H1 (cell line): ENCODE results near the gene GGCX. TPM values are rescaled to one million over a fixed set of nuclear protein-coding genes. Genes with fewer than 3 reads are reported as not detected.

Experiments used
- CTCF ChIA-PET: fragments of 300-600 bp; sonication (Branson Sonifier 250); formaldehyde crosslinking; loops from one replicate; lab custom pipeline; 2021; ENCODE audit not compliant: partially characterized antibody; lab: Charles Lee
- POLR2A ChIA-PET: fragments of 300-600 bp; sonication (Branson Sonifier 250); formaldehyde crosslinking; loops from one replicate; lab custom pipeline; 2021; ENCODE audit warnings: inconsistent platforms; ENCODE audit not compliant: partially characterized antibody; lab: Charles Lee
- DNase-seq, 2 experiments: peaks; one replicate each; pipeline versions ENCODE4 v3.0.0 to v3.0.0-alpha.2; 2010 to 2022; ENCODE audit warnings: low spot score in 2 of 2, low read depth in 1 of 2, mixed read lengths in 1 of 2
- FAIRE-seq: peaks from 2 replicates; lab custom pipeline; 2011; peaks lifted over from hg19 to GRCh38; lab: Jason Lieb, UNC
- H2AFZ ChIP-seq: 2 replicates; pipeline ENCODE4 v1.8.1; 2012; ENCODE audit warnings: low read length, inconsistent platforms
- H2AK5ac ChIP-seq: 2 replicates; pipeline ENCODE4 v1.6.1; 2013; ENCODE audit warnings: low read depth, low read length
- H2BK120ac ChIP-seq: replicated peaks from 2 replicates; pipeline ENCODE3; 2013; ENCODE audit warnings: low read depth, low read length, inconsistent platforms
- H2BK12ac ChIP-seq: 2 replicates; pipeline ENCODE4 v1.6.1; 2013; ENCODE audit warnings: low read depth, low read length
- H2BK15ac ChIP-seq: 2 replicates; pipeline ENCODE4 v1.6.1; 2013; ENCODE audit warnings: low read length
- H2BK20ac ChIP-seq: 2 replicates; pipeline ENCODE4 v1.6.1; 2013; ENCODE audit warnings: low read length
- H2BK5ac ChIP-seq: 2 replicates; pipeline ENCODE4 v1.6.1; 2013; ENCODE audit warnings: low read depth, low read length
- H3K14ac ChIP-seq: 2 replicates; pipeline ENCODE4 v1.6.1; 2013; ENCODE audit warnings: inconsistent platforms; ENCODE audit not compliant: insufficient read length
- H3K18ac ChIP-seq: 2 replicates; pipeline ENCODE4 v1.6.1; 2013; ENCODE audit warnings: low read length; ENCODE audit errors: extremely low read depth
- H3K23ac ChIP-seq: 2 replicates; pipeline ENCODE4 v1.6.1; 2013; ENCODE audit warnings: inconsistent platforms; ENCODE audit not compliant: insufficient read length
- H3K23me2 ChIP-seq: 2 replicates; pipeline ENCODE4 v1.6.1; 2013; ENCODE audit warnings: low read depth, low read length
- H3K27ac ChIP-seq: 2 replicates; pipeline ENCODE4 v1.6.1; 2011; ENCODE audit warnings: low read depth, low read length, inconsistent platforms
- H3K27me3 ChIP-seq, 4 experiments: replicated peaks in 1 of 4; 1 replicate in 1 of 4; 2 replicates in 3 of 4; pipeline versions ENCODE4 v1.6.1 to v1.8.1; 2011 to 2013; ENCODE audit warnings: low read length in 3 of 4, mild to moderate bottlenecking in 3 of 4, inconsistent platforms in 2 of 4, mixed read lengths in 2 of 4, moderate library complexity in 1 of 4; ENCODE audit not compliant: control insufficient read depth in 3 of 4, insufficient read depth in 3 of 4; ENCODE audit errors: extremely low read depth in 1 of 4
- H3K36me3 ChIP-seq, 4 experiments: 2 replicates each; pipeline versions ENCODE4 v1.6.1 to v1.8.1; 2011 to 2013; ENCODE audit warnings: mild to moderate bottlenecking in 4 of 4, low read length in 3 of 4, moderate library complexity in 2 of 4, control low read depth in 1 of 4, inconsistent platforms in 1 of 4; ENCODE audit not compliant: insufficient read depth in 4 of 4, control insufficient read depth in 2 of 4
- H3K4ac ChIP-seq: replicated peaks from 2 replicates; pipeline ENCODE3; 2013; ENCODE audit warnings: low read length, low read depth, mixed read lengths, inconsistent platforms; ENCODE audit not compliant: insufficient read length
- H3K4me1 ChIP-seq, 4 experiments: replicated peaks in 1 of 4; 1 replicate in 1 of 4; 2 replicates in 3 of 4; pipeline versions ENCODE4 v1.6.1 to v1.8.1; 2011 to 2013; ENCODE audit warnings: low read length in 3 of 4, inconsistent platforms in 2 of 4, mixed read lengths in 1 of 4; ENCODE audit not compliant: insufficient read depth in 4 of 4, control insufficient read depth in 3 of 4
- H3K4me2 ChIP-seq, 2 experiments: 2 replicates each; pipeline versions ENCODE4 v1.6.1 to v1.8.1; 2011 to 2013; ENCODE audit warnings: low read depth in 2 of 2, low read length in 2 of 2, control low read depth in 1 of 2, inconsistent platforms in 1 of 2, mild to moderate bottlenecking in 1 of 2; ENCODE audit not compliant: insufficient read depth in 1 of 2
- H3K4me3 ChIP-seq, 4 experiments: fragments of 200-600, 300-600 bp in 1 of 4; sonication (generic), shearing (Covaris generic), sonication (Bioruptor Twin) in 1 of 4; 2 replicates each; pipeline versions ENCODE4 v1.5.1 to v1.8.1; 2011 to 2016; ENCODE audit warnings: low read length in 4 of 4, low read depth in 3 of 4, control low read depth in 2 of 4, inconsistent platforms in 2 of 4, mild to moderate bottlenecking in 2 of 4, mixed read lengths in 1 of 4, moderate library complexity in 1 of 4; ENCODE audit not compliant: insufficient read depth in 2 of 4; ENCODE audit errors: extremely low read depth in 1 of 4
- H3K56ac ChIP-seq: replicated peaks from 2 replicates; pipeline ENCODE3; 2013; ENCODE audit warnings: low read depth, mild to moderate bottlenecking, mixed read lengths, low read length, inconsistent platforms; ENCODE audit not compliant: insufficient read length
- H3K79me1 ChIP-seq: 2 replicates; pipeline ENCODE4 v1.6.1; 2013; ENCODE audit warnings: low read depth, low read length, control low read depth
- H3K79me2 ChIP-seq, 2 experiments: 2 replicates each; pipeline versions ENCODE4 v1.6.1 to v1.8.1; 2012 to 2013; ENCODE audit warnings: low read length in 2 of 2, mild to moderate bottlenecking in 2 of 2, inconsistent platforms in 1 of 2; ENCODE audit not compliant: insufficient read depth in 2 of 2, control insufficient read depth in 1 of 2
- H3K9ac ChIP-seq, 4 experiments: replicated peaks in 1 of 4; 1 replicate in 1 of 4; 2 replicates in 3 of 4; pipeline versions ENCODE4 v1.6.1 to v1.8.1; 2011 to 2013; ENCODE audit warnings: low read depth in 3 of 4, low read length in 3 of 4, control low read depth in 2 of 4, mild to moderate bottlenecking in 2 of 4, moderate library complexity in 2 of 4, inconsistent platforms in 1 of 4; ENCODE audit errors: extremely low read depth in 1 of 4
- H3K9me3 ChIP-seq, 2 experiments: 2 replicates each; pipeline versions ENCODE4 v1.6.1 to v1.8.1; 2012 to 2013; ENCODE audit warnings: mild to moderate bottlenecking in 2 of 2, moderate library complexity in 2 of 2, control low read depth in 1 of 2, inconsistent platforms in 1 of 2, low read depth in 1 of 2, low read length in 1 of 2, mixed read lengths in 1 of 2; ENCODE audit not compliant: insufficient read depth in 2 of 2
- H4K20me1 ChIP-seq, 2 experiments: replicated peaks in 1 of 2; 2 replicates each; pipeline versions ENCODE3 to v1.8.1; 2011 to 2013; ENCODE audit warnings: inconsistent platforms in 2 of 2, low read length in 2 of 2, mild to moderate bottlenecking in 1 of 2; ENCODE audit not compliant: insufficient read depth in 2 of 2, control insufficient read depth in 1 of 2
- H4K5ac ChIP-seq: 2 replicates; pipeline ENCODE4 v1.6.1; 2013; ENCODE audit warnings: low read length, low read depth, mixed read lengths, inconsistent platforms; ENCODE audit not compliant: insufficient read length
- H4K8ac ChIP-seq: 2 replicates; pipeline ENCODE4 v1.8.0; 2013; ENCODE audit warnings: mild to moderate bottlenecking, moderate library complexity, low read length, inconsistent platforms; ENCODE audit not compliant: insufficient read depth; ENCODE audit errors: extremely low read depth
- H4K91ac ChIP-seq: replicated peaks from 2 replicates; pipeline ENCODE3; 2013; ENCODE audit warnings: low read length, mixed read lengths, inconsistent platforms; ENCODE audit not compliant: insufficient read length
- POLR2AphosphoS5 ChIP-seq: IDR thresholded peaks from 2 replicates; pipeline ENCODE4 v1.6.1; 2011; ENCODE audit warnings: low read depth, low read length
- RAD21 ChIP-seq, 2 experiments: IDR thresholded peaks in 1 of 2; conservative IDR thresholded peaks in 1 of 2; 2 replicates each; pipeline ENCODE4 v1.6.1; 2011; ENCODE audit warnings: low read depth in 2 of 2, low read length in 2 of 2, improper control_type of control experiment in 1 of 2, inconsistent platforms in 1 of 2, mild to moderate bottlenecking in 1 of 2, moderate library complexity in 1 of 2
- TEAD4 ChIP-seq: IDR thresholded peaks from 2 replicates; pipeline ENCODE4 v1.6.1; 2012; ENCODE audit warnings: low read depth, low read length, inconsistent platforms, mixed read lengths
- WGBS, 2 experiments: shearing (Covaris generic) in 1 of 2; methylation state at CpG; one replicate each; pipeline versions ENCODE4 v1.1.6 to v1.1.7; 2013 to 2015; ENCODE audit warnings: low lambda C conversion rate in 2 of 2, mixed read lengths in 2 of 2, inconsistent platforms in 1 of 2, low coverage in 1 of 2, missing lambda C conversion rate in 1 of 2; ENCODE audit not compliant: insufficient replicate concordance in 2 of 2, insufficient coverage in 1 of 2, insufficient read length in 1 of 2; ENCODE audit errors: extremely low coverage in 1 of 2, missing lambda C conversion rate in 1 of 2; 5-methylcytosine and 5-hydroxymethylcytosine counted together
- polyA plus RNA-seq, 7 experiments: library from polyadenylated mRNA; depleted of rRNA in 3 of 7; stranded (reverse) in 5 of 7; unstranded in 2 of 7; fragments of >200 nt in 5 of 7; fragments of 200-250 nt in 2 of 7; gene quantifications; 1 replicate in 5 of 7; 2 replicates in 1 of 7; 4 replicates in 1 of 7; pipeline versions ENCODE4 v1.2.1 to v1.2.3, GENCODE V29; 2011 to 2013; ENCODE audit warnings: missing spikeins in 2 of 7, mixed read lengths in 2 of 7
- total RNA-seq: library from RNA; stranded (reverse); fragmentation: NEBNext Ultra II Directional; extraction: Animal tissue kit (Norgen Biotek cat#: 25700); gene quantifications from 2 replicates; pipeline ENCODE4 v1.2.1, GENCODE V29; 2021

The GGCX gene
- total and polyA plus RNA-seq, 2 of the 8 experiments (the other 6 are each of a cell fraction or from before 2014, with no cell fraction given): 29.4 to 33.8 TPM

- no peak overlapping the region for H3K4ac ChIP-seq
- POLR2A ChIA-PET: interaction anchor here (0.5 to 3.0 kb wide), 6 partner anchors 29 to 86 kb away, joined by 3 to 11 read pairs (median 4); partner anchors contain the start of gene MAT2A
- no peak overlapping the region for H3K18ac ChIP-seq
- H4K8ac ChIP-seq: peak overlapping the region; percentile 35; the same call in 1 of the 2 replicates
- no peaks in the 10 kb centered on the region; a peak in 2 of 7 replicates for H3K4me1 ChIP-seq
- H2BK12ac ChIP-seq: no peak overlapping the region
- CTCF ChIA-PET: interaction anchor here (0.7 to 3.2 kb wide), 6 partner anchors 13 to 85 kb away, joined by 3 to 15 read pairs (median 3); partner anchors contain the start of gene MAT2A
- no peak overlapping the region for H3K9ac ChIP-seq
- H3K79me2 ChIP-seq: no peaks in the 10 kb centered on the region
- no peaks in the 10 kb centered on the region for H4K20me1 ChIP-seq
- no peak overlapping the region for H3K23ac ChIP-seq
- no peak for FAIRE-seq
- no peak overlapping the region for H2AK5ac ChIP-seq
- no peak overlapping the region for H2BK5ac ChIP-seq
- no peak overlapping the region for H2AFZ ChIP-seq
- no peak overlapping the region for H2BK20ac ChIP-seq
- H4K91ac ChIP-seq: no peak overlapping the region
- WGBS, 2 experiments: 96% methylated on average over 3 of the region's 3 CpGs; no CpG with 5 or more reads in 1 of the 2 experiments
- no peak overlapping the region for H3K4me2 ChIP-seq
- H3K4me3 ChIP-seq: no peak overlapping the region
- H3K56ac ChIP-seq: no peak overlapping the region
- no peak overlapping the region for H2BK120ac ChIP-seq
- no peaks in the 10 kb centered on the region for H3K9me3 ChIP-seq
- no peaks in the 10 kb centered on the region; the same call in 1 of the 2 replicates for H3K23me2 ChIP-seq
- H3K14ac ChIP-seq: no peak overlapping the region
- no peaks in the 10 kb centered on the region for H3K27me3 ChIP-seq
- TF ChIP-seq POLR2AphosphoS5: no peak
- TF ChIP-seq RAD21 (IDR thresholded peaks at IDR 0.05 in 1 of 2, conservative IDR thresholded peaks at IDR 0.05 in 1 of 2; ENCODE audit: low read depth in 2 of 2, low read length in 2 of 2): no peak
- no peak for TF ChIP-seq TEAD4
- no peak overlapping the region for H3K27ac ChIP-seq
- no peak overlapping the region for H4K5ac ChIP-seq
- no peaks in the 10 kb centered on the region for H3K36me3 ChIP-seq
- no peak for DNase-seq
- H2BK15ac ChIP-seq: no peak overlapping the region
- no peaks in the 10 kb centered on the region for H3K79me1 ChIP-seq
These were observed 56.5 kb downstream of the GGCX start for GRCh38 chr2:85504778-85505261.
